Stimulated activated CD8-positive, alpha-beta memory T cell treated with anti-CD3 and anti-CD28 coated beads, Interleukin-4, amount 100 ng/mL, for 24 hours (primary cell): Measurements from ENCODE around the gene DNAJC15.
"Not testable (repeated sequence)": the region's sequence is repeated elsewhere in the genome, so short reads cannot be mapped to it uniquely, and the experiment has no call there.

Experiments
- DNase-seq: peaks from one replicate; pipeline ENCODE4 v3.0.0-alpha.2; 2020; ENCODE audit warnings: low read depth

Gene DNAJC15

DNA sequence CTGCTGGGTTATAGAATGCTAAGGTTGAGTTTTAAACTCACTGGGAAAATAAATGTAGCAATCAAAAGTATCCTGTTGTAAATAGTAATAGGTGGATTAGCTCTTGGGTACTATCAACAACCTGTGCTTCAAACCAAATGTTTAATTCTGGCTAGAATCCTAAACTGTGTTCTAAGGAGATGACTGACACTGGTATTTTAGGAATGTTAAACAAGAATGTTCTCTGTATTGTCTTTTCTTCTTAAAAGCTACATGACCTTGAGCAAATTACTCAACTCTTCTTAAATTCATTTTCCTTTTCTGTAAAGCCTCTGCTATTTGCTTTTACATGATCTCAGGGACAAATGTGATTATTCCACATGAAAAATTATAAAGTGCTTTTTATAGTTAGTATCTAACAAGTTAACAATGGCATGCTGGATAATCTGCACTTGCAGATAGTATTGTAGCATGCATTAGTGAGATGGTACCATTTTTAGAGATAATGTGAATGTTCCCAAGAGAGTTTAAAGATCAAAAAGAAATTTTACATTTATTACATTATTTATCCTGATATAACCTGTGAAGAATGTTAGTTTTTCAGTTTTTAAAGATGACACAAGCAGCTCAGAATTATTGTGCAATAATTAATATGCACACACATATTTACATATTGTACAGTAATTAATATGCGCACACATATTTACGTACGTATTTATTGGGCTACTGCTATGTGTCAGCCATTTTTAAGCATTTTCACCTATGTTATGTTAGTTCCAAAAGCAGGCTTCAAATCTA lies 17.7 kb upstream of the DNAJC15 start:
- DNase-seq: no peak

GRCh38 chr13:43006893-43007631 lies 16.3 kb upstream of the DNAJC15 start:
- no peak for DNase-seq

- DNase-seq: no peak
These were observed 14.8 kb upstream of the DNAJC15 start for GRCh38 chr13:43008596-43008995.

- DNase-seq: no peak
These were observed 13.9 kb upstream of the DNAJC15 start for GRCh38 chr13:43009506-43009905.

DNA sequence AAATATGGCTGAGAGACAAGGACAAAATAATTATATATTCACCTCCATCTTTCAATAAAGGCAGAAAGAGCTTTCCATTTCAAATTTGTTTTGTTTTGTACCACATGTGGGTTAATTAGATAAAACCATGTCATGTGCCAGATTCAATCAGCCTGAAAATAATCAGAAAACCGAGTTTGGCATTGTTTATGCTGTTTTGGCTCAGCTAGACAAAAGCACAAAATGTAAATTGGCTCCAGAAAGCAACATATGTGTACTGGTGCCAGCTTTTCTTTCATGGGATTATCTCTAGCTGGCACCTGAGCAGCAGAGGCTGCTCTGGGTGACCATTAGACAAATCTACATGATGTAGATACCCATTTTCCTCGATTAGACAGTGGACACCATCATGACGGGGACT lies 9.2 kb upstream of the DNAJC15 start:
- DNase-seq: no peak

DNA sequence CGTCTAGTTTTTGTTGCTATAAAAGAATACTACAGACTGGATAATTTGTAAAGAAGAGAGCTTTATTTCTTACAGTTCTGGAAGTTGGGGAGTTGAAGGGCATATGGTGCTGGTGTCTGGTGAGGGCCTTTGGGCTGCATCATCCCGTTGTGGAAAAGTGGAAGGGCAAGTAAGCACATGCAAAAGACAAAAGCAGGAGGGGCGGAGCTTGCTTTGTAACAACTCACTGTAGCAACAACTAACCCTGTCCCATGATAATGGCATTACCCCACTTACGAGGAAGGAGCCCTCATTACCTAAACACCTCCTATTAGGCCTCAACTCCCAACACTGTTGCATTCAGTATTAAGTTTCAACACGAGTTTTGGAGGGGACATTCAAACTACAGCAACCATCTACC lies 7.2 kb upstream of the DNAJC15 start:
- DNase-seq: no peak

DNA sequence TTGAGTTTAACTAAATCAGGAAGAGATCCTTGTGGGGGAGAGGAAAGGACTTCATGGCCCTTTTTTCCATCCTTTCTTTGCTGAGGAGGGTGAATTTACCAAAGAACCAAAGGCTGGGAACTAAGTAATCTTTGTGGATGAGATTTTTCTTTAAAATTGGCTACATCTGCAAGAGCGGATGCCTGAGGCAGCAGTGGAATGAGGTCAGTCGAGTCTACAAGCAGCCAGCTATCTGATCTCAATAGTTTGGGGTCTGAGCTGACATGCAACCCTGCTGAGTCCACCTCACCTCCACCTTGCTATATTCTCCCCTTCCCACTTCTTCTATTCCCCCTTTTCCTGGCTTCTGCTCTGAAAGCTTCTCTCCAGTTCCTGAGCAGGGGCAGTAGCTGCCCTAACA lies 3.6 kb upstream of the DNAJC15 start:
- DNase-seq: no peak

GRCh38 chr13:43020794-43021193 lies 2.6 kb upstream of the DNAJC15 start:
- no peak for DNase-seq

GRCh38 chr13:43021926-43022670 lies 1.3 kb upstream of the DNAJC15 start:
- DNase-seq: no peak

- DNase-seq: no peak
These were observed 475 bp upstream of the DNAJC15 start for GRCh38 chr13:43022934-43023288.

- DNase-seq: no peak
These were observed 2.9 kb downstream of the DNAJC15 start for GRCh38 chr13:43026262-43026661.

- DNase-seq: no peak
These were observed 7.2 kb downstream of the DNAJC15 start for GRCh38 chr13:43030548-43030947.

DNA sequence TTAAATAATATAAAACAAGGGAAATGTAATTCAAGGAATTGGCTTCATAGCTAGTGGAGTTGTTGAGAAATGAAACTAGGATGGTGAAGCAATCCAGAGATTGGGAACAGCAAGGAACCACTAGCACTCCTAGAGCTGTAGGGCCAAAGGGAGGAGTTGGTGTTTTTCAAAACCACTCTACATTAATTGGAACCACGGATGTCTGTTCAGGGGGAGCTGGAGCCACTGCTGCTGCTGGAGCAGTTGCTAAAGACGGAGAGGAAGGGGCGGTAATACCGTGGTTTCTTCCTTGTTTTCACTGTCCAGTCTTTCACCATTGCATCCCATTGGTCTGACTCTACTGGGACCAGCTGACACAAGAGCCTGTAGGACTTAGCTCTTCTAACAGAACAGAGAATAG lies 8.5 kb downstream of the DNAJC15 start:
- DNase-seq: no peak

GRCh38 chr13:43033038-43033437 lies 9.7 kb downstream of the DNAJC15 start:
- no peak for DNase-seq

DNA sequence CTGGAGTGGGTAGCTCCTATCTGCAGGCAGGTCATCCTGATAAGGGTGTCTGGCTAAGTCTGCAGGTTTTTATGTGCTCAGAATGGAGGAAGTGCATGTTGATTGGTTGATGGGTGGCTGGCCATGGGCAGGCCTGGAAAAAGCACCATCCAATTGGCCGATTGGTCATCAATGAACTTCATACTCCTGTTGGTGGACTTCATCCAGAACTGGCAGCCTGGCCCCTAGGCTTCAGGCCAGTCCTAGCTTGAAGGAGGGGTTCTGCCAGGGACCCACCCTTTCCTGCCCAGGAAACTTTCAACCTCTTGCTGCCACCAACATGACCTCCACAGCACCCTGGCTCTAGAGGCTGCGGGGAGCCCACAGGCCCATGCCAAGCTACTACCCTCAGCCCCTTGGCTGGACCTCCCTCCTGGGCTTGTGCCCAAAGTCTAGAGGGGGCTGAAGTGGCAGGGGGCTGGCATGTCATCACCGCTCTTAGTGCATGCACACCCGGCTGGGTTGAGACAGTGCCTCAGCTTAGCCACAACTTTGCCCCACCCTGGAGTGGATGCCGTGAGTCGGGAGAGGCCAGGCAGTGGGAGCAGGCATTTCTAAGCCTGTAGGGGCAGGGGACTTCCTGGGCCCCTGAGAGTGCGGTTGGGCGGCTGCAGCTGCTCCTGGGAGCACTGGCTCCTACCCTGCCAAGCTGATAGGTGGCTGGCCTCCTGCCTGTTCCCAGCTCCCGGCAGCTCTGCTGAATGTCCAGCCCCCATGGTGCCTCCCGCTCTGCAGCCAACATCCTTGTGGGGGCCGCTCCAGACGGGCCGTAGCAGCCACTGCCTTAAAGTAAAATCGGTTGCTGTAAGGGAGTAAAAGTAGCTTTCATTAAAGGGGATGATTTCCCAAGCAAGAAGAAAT lies 13.2 kb downstream of the DNAJC15 start:
- no peak for DNase-seq

DNA sequence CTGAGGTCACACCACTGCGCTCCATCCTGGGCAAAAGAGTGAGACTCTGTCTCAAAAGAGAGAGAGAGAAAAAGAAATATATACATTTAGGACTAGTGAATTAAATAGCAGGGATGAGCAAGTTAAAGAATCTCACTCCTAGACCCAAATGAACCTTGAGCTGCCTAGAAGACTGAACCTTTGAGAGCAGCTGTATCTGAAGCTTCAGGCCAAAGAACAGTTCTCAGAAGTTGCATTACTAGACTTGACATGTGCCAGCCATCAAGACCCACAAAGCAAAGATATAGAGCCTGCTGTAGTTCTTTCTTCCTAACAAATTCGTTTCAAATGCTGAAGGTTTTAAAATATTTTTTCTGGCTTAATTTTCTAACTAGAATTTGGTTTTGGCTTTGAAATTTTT lies 16.6 kb downstream of the DNAJC15 start:
- DNase-seq: no peak

DNA sequence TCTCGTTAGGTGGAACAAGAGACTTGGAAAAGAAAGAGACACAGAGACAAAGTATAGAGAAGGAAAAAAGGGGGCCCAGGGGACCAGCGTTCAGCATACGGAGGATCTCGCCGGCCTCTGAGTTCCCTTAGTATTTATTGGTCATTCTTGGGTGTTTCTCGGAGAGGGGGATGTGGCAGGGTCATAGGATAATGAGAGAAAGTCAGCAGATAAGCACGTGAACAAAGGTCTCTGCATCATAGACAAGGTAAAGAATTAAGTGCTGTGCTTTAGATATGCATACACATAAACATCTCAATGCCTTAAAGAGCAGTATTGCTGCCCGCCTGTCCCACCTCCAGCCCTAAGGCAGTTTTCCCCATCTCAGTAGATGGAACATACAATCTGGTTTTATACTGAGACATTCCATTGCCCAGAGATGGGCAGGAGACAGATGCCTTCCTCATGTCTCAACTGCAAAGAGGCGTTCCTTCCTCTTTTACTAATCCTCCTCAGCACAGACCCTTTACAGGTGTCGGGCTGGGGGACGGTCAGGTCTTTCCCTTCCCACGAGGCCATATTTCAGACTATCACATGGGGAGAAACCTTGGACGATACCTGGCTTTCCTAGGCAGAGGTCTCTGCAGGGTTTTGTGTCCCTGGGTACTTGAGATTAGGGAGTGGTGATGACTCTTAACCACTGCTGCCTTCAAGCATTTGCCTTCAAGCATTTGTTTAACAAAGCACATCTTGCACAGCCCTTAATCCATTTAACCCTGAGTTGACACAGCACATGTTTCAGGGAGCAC lies 17.4 kb downstream of the DNAJC15 start:
- DNase-seq: not testable (repeated sequence)

DNA sequence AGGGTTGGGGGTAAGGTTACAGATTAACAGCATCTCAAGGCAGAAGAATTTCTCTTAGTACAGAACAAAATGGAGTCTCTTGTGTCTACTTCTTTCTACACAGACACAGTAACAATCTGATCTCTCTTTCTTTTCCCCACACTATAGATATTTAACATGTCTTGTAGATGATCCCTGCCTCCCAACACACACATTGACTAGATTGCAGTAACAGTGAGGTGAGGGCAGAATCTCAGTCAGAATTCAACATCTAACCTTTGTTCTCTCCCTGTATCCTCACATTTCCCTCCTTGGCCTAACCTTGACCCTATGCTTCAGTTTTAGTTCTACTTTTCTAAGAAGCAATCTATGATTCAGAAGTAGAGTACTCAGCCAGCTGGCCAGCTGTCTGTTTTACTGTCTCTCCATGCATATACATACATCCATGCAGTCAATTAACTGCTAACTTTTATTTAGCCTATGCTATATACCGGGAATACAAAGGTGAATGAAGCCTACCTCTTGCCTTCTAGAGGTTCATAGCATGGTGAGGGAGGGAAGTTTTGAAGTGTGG lies 18.1 kb downstream of the DNAJC15 start:
- no peak for DNase-seq

GRCh38 chr13:43042410-43042921 lies 19.1 kb downstream of the DNAJC15 start:
- no peak for DNase-seq

- no peak for DNase-seq
These were observed 21.4 kb downstream of the DNAJC15 start for GRCh38 chr13:43044720-43045301.
